ENCODE results near the gene TUFT1. TPM values are rescaled to one million over a fixed set of nuclear protein-coding genes. Genes with fewer than 3 reads are reported as not detected.

Gene TUFT1, protein sequence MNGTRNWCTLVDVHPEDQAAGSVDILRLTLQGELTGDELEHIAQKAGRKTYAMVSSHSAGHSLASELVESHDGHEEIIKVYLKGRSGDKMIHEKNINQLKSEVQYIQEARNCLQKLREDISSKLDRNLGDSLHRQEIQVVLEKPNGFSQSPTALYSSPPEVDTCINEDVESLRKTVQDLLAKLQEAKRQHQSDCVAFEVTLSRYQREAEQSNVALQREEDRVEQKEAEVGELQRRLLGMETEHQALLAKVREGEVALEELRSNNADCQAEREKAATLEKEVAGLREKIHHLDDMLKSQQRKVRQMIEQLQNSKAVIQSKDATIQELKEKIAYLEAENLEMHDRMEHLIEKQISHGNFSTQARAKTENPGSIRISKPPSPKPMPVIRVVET
- 3.9 and 5.4 TPM in 2 replicates for total RNA-seq (ENCODE audit: low replicate concordance)

- DNase-seq (ENCODE audit: low read depth) = peak; percentile 88
- H3K4me3 ChIP-seq (ENCODE audit: low read depth, low read length) = peak within 1 kb of the TSS; percentile 83
- TF ChIP-seq, protein P1, sequence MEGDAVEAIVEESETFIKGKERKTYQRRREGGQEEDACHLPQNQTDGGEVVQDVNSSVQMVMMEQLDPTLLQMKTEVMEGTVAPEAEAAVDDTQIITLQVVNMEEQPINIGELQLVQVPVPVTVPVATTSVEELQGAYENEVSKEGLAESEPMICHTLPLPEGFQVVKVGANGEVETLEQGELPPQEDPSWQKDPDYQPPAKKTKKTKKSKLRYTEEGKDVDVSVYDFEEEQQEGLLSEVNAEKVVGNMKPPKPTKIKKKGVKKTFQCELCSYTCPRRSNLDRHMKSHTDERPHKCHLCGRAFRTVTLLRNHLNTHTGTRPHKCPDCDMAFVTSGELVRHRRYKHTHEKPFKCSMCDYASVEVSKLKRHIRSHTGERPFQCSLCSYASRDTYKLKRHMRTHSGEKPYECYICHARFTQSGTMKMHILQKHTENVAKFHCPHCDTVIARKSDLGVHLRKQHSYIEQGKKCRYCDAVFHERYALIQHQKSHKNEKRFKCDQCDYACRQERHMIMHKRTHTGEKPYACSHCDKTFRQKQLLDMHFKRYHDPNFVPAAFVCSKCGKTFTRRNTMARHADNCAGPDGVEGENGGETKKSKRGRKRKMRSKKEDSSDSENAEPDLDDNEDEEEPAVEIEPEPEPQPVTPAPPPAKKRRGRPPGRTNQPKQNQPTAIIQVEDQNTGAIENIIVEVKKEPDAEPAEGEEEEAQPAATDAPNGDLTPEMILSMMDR (IDR thresholded peaks at IDR 0.05; ENCODE audit: insufficient read depth, low read length) = no peak
Measured at GRCh38 chr1:151540021-151540981, at the start of gene TUFT1. Gene TUFT1 (plus strand): TSS chr1:151540309. CDS start chr1:151540367, 58 bp downstream.

GRCh38 chr1:151491641-151492040 is 48.5 kb upstream of the TUFT1 start:
- DNase-seq (ENCODE audit: low read depth) = no peak
- H3K4me3 ChIP-seq (ENCODE audit: low read depth, low read length) = no peak overlapping the region
- TF ChIP-seq, protein P1 (IDR thresholded peaks at IDR 0.05; ENCODE audit: insufficient read depth, low read length) = no peak

DNA sequence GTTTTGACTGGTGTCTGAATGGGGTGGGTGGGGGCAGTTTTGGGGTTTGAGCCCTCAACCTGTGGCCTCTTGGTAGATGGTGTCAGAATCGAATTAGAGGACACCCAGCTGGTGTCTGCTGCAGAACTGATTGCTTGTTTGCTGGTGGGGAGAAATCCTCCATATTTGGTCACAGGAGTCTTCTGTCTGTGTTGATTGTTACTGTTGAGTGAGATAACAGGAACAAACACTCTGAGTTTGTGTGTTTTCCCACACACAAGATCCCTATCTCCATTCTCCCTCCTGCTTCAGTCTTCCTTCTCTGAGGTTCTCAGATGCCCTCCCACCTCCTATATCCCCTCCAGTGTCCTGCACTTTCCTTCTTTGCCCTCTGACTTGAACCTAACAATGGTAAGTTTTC is 48.0 kb upstream of the TUFT1 start:
- DNase-seq (ENCODE audit: low read depth) = no peak
- no peak overlapping the region for H3K4me3 ChIP-seq (ENCODE audit: low read depth, low read length)
- TF ChIP-seq, protein P1 (IDR thresholded peaks at IDR 0.05; ENCODE audit: insufficient read depth, low read length) = no peak

DNA sequence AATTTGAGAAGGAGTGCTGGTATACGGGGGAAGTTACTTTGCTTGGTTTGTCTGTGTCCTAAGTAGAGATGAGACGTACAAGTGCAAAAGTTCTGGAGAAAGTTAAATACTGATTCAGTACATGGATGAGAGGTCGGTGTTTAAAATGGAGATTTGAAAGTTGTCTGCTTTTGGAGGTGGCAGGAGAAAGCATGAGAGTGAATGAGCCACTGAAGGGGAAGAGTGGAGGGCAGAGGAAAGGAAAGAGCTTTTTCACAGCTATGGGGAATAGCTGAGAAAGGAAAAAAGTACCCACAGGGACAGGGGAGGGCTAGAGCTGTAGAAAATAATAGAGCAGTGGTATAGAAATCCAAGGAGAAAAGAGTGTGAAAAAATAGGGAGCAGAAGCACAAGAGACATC is 47.1 kb upstream of the TUFT1 start:
- DNase-seq (ENCODE audit: low read depth) = no peak
- TF ChIP-seq, protein P1 (IDR thresholded peaks at IDR 0.05; ENCODE audit: insufficient read depth, low read length) = no peak
- H3K4me3 ChIP-seq (ENCODE audit: low read depth, low read length) = no peak overlapping the region

DNA sequence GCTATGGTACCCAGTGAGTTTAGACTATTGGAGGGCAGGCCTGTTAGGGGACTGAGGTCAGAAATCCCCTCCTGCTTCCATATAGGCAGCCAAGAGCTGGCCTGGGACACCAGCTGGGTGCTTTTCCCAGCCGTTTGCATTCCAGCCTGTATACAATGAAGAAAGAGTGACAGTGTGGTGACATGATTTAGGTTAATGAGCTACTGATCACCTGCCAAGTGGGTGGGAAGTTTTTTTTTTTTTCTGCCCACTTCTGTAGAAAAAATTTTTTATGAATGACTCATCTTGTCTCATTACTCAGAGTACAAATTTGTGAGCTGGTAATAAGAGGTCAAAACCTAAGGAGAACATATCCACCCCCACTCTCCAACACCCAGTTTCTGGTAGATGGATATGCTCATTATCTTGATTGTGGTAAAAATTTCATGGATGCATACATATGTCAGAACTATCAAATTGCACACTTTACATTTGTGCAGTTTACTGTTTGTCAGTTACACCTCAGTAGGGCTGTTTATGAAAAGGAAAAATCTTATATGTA is 45.3 kb upstream of the TUFT1 start:
- no peak overlapping the region for H3K4me3 ChIP-seq (ENCODE audit: low read depth, low read length)
- TF ChIP-seq, protein P1 (IDR thresholded peaks at IDR 0.05; ENCODE audit: insufficient read depth, low read length) = no peak
- DNase-seq (ENCODE audit: low read depth) = peak; percentile 72

GRCh38 chr1:151495316-151495715 is 44.8 kb upstream of the TUFT1 start:
- TF ChIP-seq, protein P1 (IDR thresholded peaks at IDR 0.05; ENCODE audit: insufficient read depth, low read length) = no peak
- H3K4me3 ChIP-seq (ENCODE audit: low read depth, low read length) = no peak overlapping the region
- no peak for DNase-seq (ENCODE audit: low read depth)

Measured in fibroblast of the aortic adventitia (primary cell).